ENCODE measurements around the gene FAM20B. TPM values are rescaled to one million over a fixed set of nuclear protein-coding genes. Genes with fewer than 3 reads are reported as not detected.

Gene FAM20B
- total and polyA plus RNA-seq, 2 experiments from 2014 or later, result 5.3 to 22.5 TPM

- Mint-ChIP-seq H3K9me3 (no peaks in the 10 kb centered on the region), H3K27me3 (ENCODE audit: insufficient read depth, low read depth, poor library complexity) (peaks cover 5% of the 10 kb centered on the region), H3K4me1 (peaks cover 5% of the 10 kb centered on the region; the same call in 2 of the 3 replicates), H3K4me3 (peak overlapping the region; percentile 47; the same call in 2 of the 3 replicates), H3K36me3 (ENCODE audit: low read depth) (no peaks in the 10 kb centered on the region), H3K27ac (no peak overlapping the region)
- Histone ChIP-seq H3K79me2 (replicated peaks; ENCODE audit: insufficient read depth) (no peaks in the 10 kb centered on the region), H3K36me3 (ENCODE audit: insufficient read depth) (no peaks in the 10 kb centered on the region), H3K4me3 (peak overlapping the region; percentile 33; the same call in 1 of the 2 replicates), H3K27me3 (ENCODE audit: insufficient read depth) (no peaks in the 10 kb centered on the region), H3F3A (replicated peaks; ENCODE audit: low read depth) (no peaks in the 10 kb centered on the region), H2AFZ (peak overlapping the region; percentile 95), H3K4me1 (ENCODE audit: insufficient read depth) (peaks cover 4% of the 10 kb centered on the region; the same call in 1 of the 2 replicates), H4K20me1 (replicated peaks; ENCODE audit: insufficient read depth) (no peaks in the 10 kb centered on the region), H3K27ac (ENCODE audit: low read depth) (no peak overlapping the region), H3K9me2 (ENCODE audit: insufficient read depth) (no peaks in the 10 kb centered on the region), H3K4me2 (peak overlapping the region; percentile 21)
- DNase-seq (ENCODE audit: low spot score), result peak; percentile 96
- TF ChIP-seq CTCF (conservative IDR thresholded peaks at IDR 0.05; ENCODE audit: low read depth in 2 of 2) (peak; percentile 85 to 97), EZH2phosphoT487 (IDR thresholded peaks at IDR 0.05; ENCODE audit: unreplicated experiment) (no peak), JUNB (IDR thresholded peaks at IDR 0.05; ENCODE audit: unreplicated experiment) (no peak)
- peak; percentile 96 for ATAC-seq
These were observed 22.9 kb upstream of the FAM20B start for GRCh38 chr1:179002552-179003345.

- Mint-ChIP-seq H3K36me3 (ENCODE audit: low read depth) (no peaks in the 10 kb centered on the region), H3K9me3 (no peaks in the 10 kb centered on the region)
These were observed 22.1 kb upstream of the FAM20B start for GRCh38 chr1:179003512-179004066.

More at GRCh38 chr1:179003512-179004066, 22.1 kb upstream of the FAM20B start:
- Histone ChIP-seq H3K79me2 (replicated peaks; ENCODE audit: insufficient read depth) (no peaks in the 10 kb centered on the region), H3K27ac (ENCODE audit: low read depth) (no peak overlapping the region), H3K4me1 (ENCODE audit: insufficient read depth) (peaks cover 4% of the 10 kb centered on the region; the same call in 1 of the 2 replicates), H4K20me1 (replicated peaks; ENCODE audit: insufficient read depth) (no peaks in the 10 kb centered on the region), H3K4me3 (no peak overlapping the region), H3K27me3 (ENCODE audit: insufficient read depth) (no peaks in the 10 kb centered on the region), H2AFZ (peak overlapping the region; percentile 95), H3K36me3 (ENCODE audit: insufficient read depth) (no peaks in the 10 kb centered on the region), H3K9me2 (ENCODE audit: insufficient read depth) (no peaks in the 10 kb centered on the region), H3K4me2 (no peak overlapping the region), H3F3A (replicated peaks; ENCODE audit: low read depth) (no peaks in the 10 kb centered on the region)
- no peak overlapping the region for H3K4me3 Mint-ChIP-seq
- peaks cover 5% of the 10 kb centered on the region; the same call in 2 of the 3 replicates for H3K4me1 Mint-ChIP-seq
- DNase-seq (ENCODE audit: low spot score) (no peak), ATAC-seq (no peak)
- H3K27me3 Mint-ChIP-seq (ENCODE audit: insufficient read depth, low read depth, poor library complexity), result peaks cover 5% of the 10 kb centered on the region
- H3K27ac Mint-ChIP-seq, result no peak overlapping the region
- TF ChIP-seq CTCF (conservative IDR thresholded peaks at IDR 0.05; ENCODE audit: low read depth in 2 of 2), result no peak
- no peak for TF ChIP-seq ZNF114 (CRISPR knock-in tag; IDR thresholded peaks at IDR 0.05)
- no peak for TF ChIP-seq ZNF462 (CRISPR knock-in tag; IDR thresholded peaks at IDR 0.05)

Measured in GM23338 (cell line).